ENCODE measurements around the gene PACRG.

The PACRG gene

GRCh38 chr6:163243692-163244589 lies 516.2 kb downstream of the PACRG start:
- no peak for DNase-seq (ENCODE audit: low spot score)

GRCh38 chr6:163248051-163248450 lies 520.3 kb downstream of the PACRG start:
- no peak for DNase-seq (ENCODE audit: low spot score)

GRCh38 chr6:163249651-163250101 lies 521.9 kb downstream of the PACRG start:
- DNase-seq (ENCODE audit: low spot score), result peak; percentile 1

- no peak for DNase-seq (ENCODE audit: low spot score)
These were observed 522.3 kb downstream of the PACRG start for GRCh38 chr6:163250116-163250515.

- no peak for DNase-seq (ENCODE audit: low spot score)
These were observed 524.4 kb downstream of the PACRG start for GRCh38 chr6:163252061-163252591.

GRCh38 chr6:163253556-163254213 lies 525.9 kb downstream of the PACRG start:
- no peak for DNase-seq (ENCODE audit: low spot score)

- DNase-seq (ENCODE audit: low spot score), result no peak
These were observed 526.6 kb downstream of the PACRG start for GRCh38 chr6:163254341-163254835.

- no peak for DNase-seq (ENCODE audit: low spot score)
These were observed 527.5 kb downstream of the PACRG start for GRCh38 chr6:163255265-163255664.

- DNase-seq (ENCODE audit: low spot score), result no peak
These were observed 531.9 kb downstream of the PACRG start for GRCh38 chr6:163259689-163260088.

- no peak for DNase-seq (ENCODE audit: low spot score)
These were observed 532.5 kb downstream of the PACRG start for GRCh38 chr6:163260111-163260895.

- DNase-seq (ENCODE audit: low spot score), result no peak
These were observed 533.1 kb downstream of the PACRG start for GRCh38 chr6:163260911-163261310.

GRCh38 chr6:163261361-163261760 lies 533.6 kb downstream of the PACRG start:
- no peak for DNase-seq (ENCODE audit: low spot score)

GRCh38 chr6:163262080-163262479 lies 534.3 kb downstream of the PACRG start:
- no peak for DNase-seq (ENCODE audit: low spot score)

GRCh38 chr6:163263196-163263595 lies 535.4 kb downstream of the PACRG start:
- DNase-seq (ENCODE audit: low spot score), result no peak

GRCh38 chr6:163263998-163264661 lies 536.4 kb downstream of the PACRG start:
- DNase-seq (ENCODE audit: low spot score), result no peak

GRCh38 chr6:163264662-163265035 lies 536.9 kb downstream of the PACRG start:
- no peak for DNase-seq (ENCODE audit: low spot score)

GRCh38 chr6:163281634-163282033 lies 553.9 kb downstream of the PACRG start:
- DNase-seq (ENCODE audit: low spot score), result no peak

GRCh38 chr6:163282672-163283071 lies 554.9 kb downstream of the PACRG start:
- no peak for DNase-seq (ENCODE audit: low spot score)

GRCh38 chr6:163284151-163284550 lies 556.4 kb downstream of the PACRG start:
- DNase-seq (ENCODE audit: low spot score), result no peak

- no peak for DNase-seq (ENCODE audit: low spot score)
These were observed 557.9 kb downstream of the PACRG start for GRCh38 chr6:163285691-163286090.

- no peak for DNase-seq (ENCODE audit: low spot score)
These were observed 559.9 kb downstream of the PACRG start for GRCh38 chr6:163287626-163288025.

GRCh38 chr6:163288066-163288465 lies 560.3 kb downstream of the PACRG start:
- no peak for DNase-seq (ENCODE audit: low spot score)

Data from SW480 (cell line).